ENCODE measurements around the gene ZBTB9. TPM values are rescaled to one million over a fixed set of nuclear protein-coding genes. Genes with fewer than 3 reads are reported as not detected.

The ZBTB9 gene
- total and polyA plus RNA-seq, 3 experiments from 2014 or later = 9.1 to 16.5 (median 16.4) TPM

- no peaks in the 10 kb centered on the region for H3K4me1 ChIP-seq (ENCODE audit: insufficient read depth, low read length)
- peak in 1 of 5 donors; percentile 22 for DNase-seq
- Mint-ChIP-seq H3K27ac (peak overlapping the region in 6 of 8 donors; percentile 52 to 92 (median 65)), H3K36me3 (peaks cover 3 to 87% (median 16%) of the 10 kb centered on the region in 3 donors), H3K27me3 (no peaks in the 10 kb centered on the region), H3K4me3 (no peak overlapping the region), H3K4me1 (peaks cover 0 to 6% (median 0%) of the 10 kb centered on the region in 3 donors), H3K9me3 (no peaks in the 10 kb centered on the region)
- ChIA-PET POLR2A (no interaction called here), CTCF (no interaction called here)
- H3K36me3 ChIP-seq (ENCODE audit: insufficient read depth, low read length) = peaks cover 27% of the 10 kb centered on the region
- no peaks in the 10 kb centered on the region for H3K9me3 ChIP-seq (ENCODE audit: low read length)
- H3K27ac ChIP-seq (ENCODE audit: low read depth, low read length) = no peak overlapping the region
- no peaks in the 10 kb centered on the region for H3K27me3 ChIP-seq (ENCODE audit: insufficient read depth, low read length, poor library complexity, severe bottlenecking)
- H3K4me3 ChIP-seq (ENCODE audit: low read length) = no peak overlapping the region
Measured at GRCh38 chr6:33439956-33440648, 14.3 kb upstream of the ZBTB9 start.

DNA sequence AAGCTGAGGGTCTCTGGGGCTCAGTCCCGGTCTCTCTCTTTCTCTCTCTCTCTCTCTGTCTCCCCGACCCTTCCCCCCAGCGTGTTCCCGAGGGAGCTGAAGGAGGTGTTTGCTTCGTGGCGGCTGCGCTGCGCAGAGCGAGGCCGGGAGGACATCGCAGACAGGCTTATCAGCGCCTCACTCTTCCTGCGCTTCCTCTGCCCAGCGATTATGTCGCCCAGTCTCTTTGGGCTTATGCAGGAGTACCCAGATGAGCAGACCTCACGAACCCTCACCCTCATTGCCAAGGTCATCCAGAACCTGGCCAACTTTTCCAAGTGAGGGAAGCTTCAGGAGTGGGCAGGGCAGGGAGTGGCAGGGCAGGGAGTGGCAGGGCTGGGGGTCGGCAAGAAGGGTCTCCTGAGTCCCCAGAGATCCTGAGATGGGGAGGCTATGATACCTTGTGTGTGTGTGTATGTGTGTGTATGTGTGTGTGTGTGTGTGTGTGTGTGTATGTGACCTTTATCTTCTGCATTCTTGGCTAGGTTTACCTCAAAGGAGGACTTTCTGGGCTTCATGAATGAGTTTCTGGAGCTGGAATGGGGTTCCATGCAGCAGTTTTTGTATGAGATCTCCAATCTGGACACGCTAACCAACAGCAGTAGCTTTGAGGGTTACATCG lies 13.6 kb upstream of the ZBTB9 start:
- peak overlapping the region in 3 of 8 donors; percentile 60 to 92 (median 66) for H3K27ac Mint-ChIP-seq

GRCh38 chr6:33441457-33441856 lies 12.9 kb upstream of the ZBTB9 start:
- H3K27me3 ChIP-seq (ENCODE audit: insufficient read depth, low read length, poor library complexity, severe bottlenecking) = no peaks in the 10 kb centered on the region
- DNase-seq = peak in 1 of 5 donors; percentile 31
- H3K4me3 Mint-ChIP-seq = no peak overlapping the region
- no peaks in the 10 kb centered on the region for H3K27me3 Mint-ChIP-seq
- POLR2A ChIA-PET = interaction anchor here (0.9 kb wide), 1 partner anchor 11 kb away, joined by 3 read pairs; no protein-coding TSS in a partner anchor
- no peaks in the 10 kb centered on the region for H3K9me3 ChIP-seq (ENCODE audit: low read length)
- no peaks in the 10 kb centered on the region for H3K4me1 ChIP-seq (ENCODE audit: insufficient read depth, low read length)
- H3K36me3 Mint-ChIP-seq = peaks cover 3 to 83% (median 20%) of the 10 kb centered on the region in 3 donors
- H3K4me3 ChIP-seq (ENCODE audit: low read length) = no peak overlapping the region
- H3K4me1 Mint-ChIP-seq = peaks cover 0 to 6% (median 0%) of the 10 kb centered on the region in 3 donors
- CTCF ChIA-PET = interaction anchor here (0.9 kb wide), 1 partner anchor 15 kb away, joined by 5 read pairs; no protein-coding TSS in a partner anchor
- H3K27ac ChIP-seq (ENCODE audit: low read depth, low read length) = no peak overlapping the region
- peak overlapping the region in 3 of 8 donors; percentile 1 to 66 (median 35) for H3K27ac Mint-ChIP-seq
- peaks cover 27% of the 10 kb centered on the region for H3K36me3 ChIP-seq (ENCODE audit: insufficient read depth, low read length)
- H3K9me3 Mint-ChIP-seq = no peaks in the 10 kb centered on the region

More for the DNA sequence above, 13.6 kb upstream of the ZBTB9 start:
- peaks cover 0 to 6% (median 0%) of the 10 kb centered on the region in 3 donors for H3K4me1 Mint-ChIP-seq
- H3K9me3 ChIP-seq (ENCODE audit: low read length) = no peaks in the 10 kb centered on the region
- H3K9me3 Mint-ChIP-seq = no peaks in the 10 kb centered on the region
- no peak overlapping the region for H3K4me3 Mint-ChIP-seq
- no peak overlapping the region for H3K4me3 ChIP-seq (ENCODE audit: low read length)
- H3K36me3 ChIP-seq (ENCODE audit: insufficient read depth, low read length) = peaks cover 27% of the 10 kb centered on the region
- peaks cover 3 to 83% (median 17%) of the 10 kb centered on the region in 3 donors for H3K36me3 Mint-ChIP-seq
- POLR2A ChIA-PET = interaction anchor here (0.9 kb wide), 1 partner anchor 10 kb away, joined by 3 read pairs; no protein-coding TSS in a partner anchor
- no peaks in the 10 kb centered on the region for H3K27me3 Mint-ChIP-seq
- H3K27me3 ChIP-seq (ENCODE audit: insufficient read depth, low read length, poor library complexity, severe bottlenecking) = no peaks in the 10 kb centered on the region
- CTCF ChIA-PET = interaction anchor here (0.9 kb wide), 1 partner anchor 15 kb away, joined by 5 read pairs; no protein-coding TSS in a partner anchor
- no peak overlapping the region for H3K27ac ChIP-seq (ENCODE audit: low read depth, low read length)
- DNase-seq = peak in 1 of 5 donors; percentile 40
- H3K4me1 ChIP-seq (ENCODE audit: insufficient read depth, low read length) = no peaks in the 10 kb centered on the region

GRCh38 chr6:33442283-33442682 lies 12.1 kb upstream of the ZBTB9 start:
- H3K36me3 Mint-ChIP-seq = peaks cover 2 to 82% (median 16%) of the 10 kb centered on the region in 3 donors
- no peak overlapping the region for H3K27ac ChIP-seq (ENCODE audit: low read depth, low read length)
- POLR2A ChIA-PET = no interaction called here
- H3K4me1 Mint-ChIP-seq = peaks cover 0 to 6% (median 0%) of the 10 kb centered on the region in 3 donors
- H3K4me3 Mint-ChIP-seq = no peak overlapping the region
- H3K9me3 ChIP-seq (ENCODE audit: low read length) = no peaks in the 10 kb centered on the region
- CTCF ChIA-PET = no interaction called here
- no peaks in the 10 kb centered on the region for H3K4me1 ChIP-seq (ENCODE audit: insufficient read depth, low read length)
- peak in 1 of 5 donors; percentile 14 for DNase-seq
- no peaks in the 10 kb centered on the region for H3K27me3 ChIP-seq (ENCODE audit: insufficient read depth, low read length, poor library complexity, severe bottlenecking)
- H3K36me3 ChIP-seq (ENCODE audit: insufficient read depth, low read length) = peaks cover 25% of the 10 kb centered on the region
- no peak overlapping the region for H3K4me3 ChIP-seq (ENCODE audit: low read length)
- H3K27me3 Mint-ChIP-seq = no peaks in the 10 kb centered on the region
- peak overlapping the region in 3 of 8 donors; percentile 20 to 81 (median 37) for H3K27ac Mint-ChIP-seq
- H3K9me3 Mint-ChIP-seq = no peaks in the 10 kb centered on the region

GRCh38 chr6:33443025-33443424 lies 11.4 kb upstream of the ZBTB9 start:
- no peaks in the 10 kb centered on the region for H3K27me3 Mint-ChIP-seq
- Histone ChIP-seq H3K27ac (ENCODE audit: low read depth, low read length) (no peak overlapping the region), H3K4me3 (ENCODE audit: low read length) (no peak overlapping the region), H3K36me3 (ENCODE audit: insufficient read depth, low read length) (peaks cover 21% of the 10 kb centered on the region), H3K27me3 (ENCODE audit: insufficient read depth, low read length, poor library complexity, severe bottlenecking) (no peaks in the 10 kb centered on the region), H3K4me1 (ENCODE audit: insufficient read depth, low read length) (no peaks in the 10 kb centered on the region), H3K9me3 (ENCODE audit: low read length) (no peaks in the 10 kb centered on the region)
- CTCF ChIA-PET = no interaction called here
- peak in 1 of 5 donors; percentile 40 for DNase-seq
- peaks cover 0 to 81% (median 19%) of the 10 kb centered on the region in 3 donors for H3K36me3 Mint-ChIP-seq
- POLR2A ChIA-PET = no interaction called here
- no peak overlapping the region for H3K27ac Mint-ChIP-seq
- peaks cover 0 to 1% (median 0%) of the 10 kb centered on the region in 5 donors for H3K9me3 Mint-ChIP-seq
- H3K4me3 Mint-ChIP-seq = no peak overlapping the region
- peaks cover 0 to 6% (median 3%) of the 10 kb centered on the region in 3 donors for H3K4me1 Mint-ChIP-seq

- Mint-ChIP-seq H3K9me3 (peaks cover 0 to 1% (median 0%) of the 10 kb centered on the region in 5 donors), H3K27ac (peak overlapping the region in 3 of 8 donors; percentile 55 to 79 (median 61)), H3K27me3 (no peaks in the 10 kb centered on the region), H3K36me3 (peaks cover 0 to 82% (median 19%) of the 10 kb centered on the region in 3 donors), H3K4me3 (no peak overlapping the region), H3K4me1 (peaks cover 0 to 6% (median 6%) of the 10 kb centered on the region in 3 donors)
- H3K9me3 ChIP-seq (ENCODE audit: low read length) = no peaks in the 10 kb centered on the region
- ChIA-PET CTCF (no interaction called here), POLR2A (no interaction called here)
- no peaks in the 10 kb centered on the region for H3K27me3 ChIP-seq (ENCODE audit: insufficient read depth, low read length, poor library complexity, severe bottlenecking)
- H3K4me1 ChIP-seq (ENCODE audit: insufficient read depth, low read length) = no peaks in the 10 kb centered on the region
- no peak overlapping the region for H3K4me3 ChIP-seq (ENCODE audit: low read length)
- no peak overlapping the region for H3K27ac ChIP-seq (ENCODE audit: low read depth, low read length)
- peak in 1 of 5 donors; percentile 16 for DNase-seq
- H3K36me3 ChIP-seq (ENCODE audit: insufficient read depth, low read length) = peaks cover 13% of the 10 kb centered on the region
Measured at GRCh38 chr6:33443619-33444504, 10.5 kb upstream of the ZBTB9 start.

DNA sequence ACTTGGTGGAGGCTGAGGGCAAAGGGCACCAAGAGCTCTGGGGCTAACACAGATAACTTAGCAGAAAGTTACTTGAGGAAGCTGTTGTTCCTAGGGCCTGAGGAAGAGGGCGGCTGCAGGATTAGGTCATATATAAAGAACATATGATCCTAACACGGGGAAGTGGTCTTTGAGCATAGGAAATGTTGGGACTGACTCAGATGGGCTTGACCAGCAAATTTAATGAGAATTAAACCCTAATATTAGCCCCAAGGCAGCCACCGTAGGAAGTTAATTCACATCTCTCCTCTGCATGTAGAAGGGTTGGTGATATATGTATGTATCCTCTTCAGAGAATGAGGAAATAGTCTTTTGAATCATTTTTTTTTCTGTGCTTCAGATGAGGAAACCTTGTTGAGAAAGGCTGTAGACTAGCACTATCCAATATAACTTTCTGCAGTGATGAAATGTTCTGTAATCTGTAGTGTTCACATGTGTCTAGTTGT lies 9.2 kb upstream of the ZBTB9 start:
- H3K36me3 Mint-ChIP-seq = peaks cover 0 to 79% (median 12%) of the 10 kb centered on the region in 3 donors
- H3K4me3 ChIP-seq (ENCODE audit: low read length) = no peak overlapping the region
- no peak overlapping the region for H3K4me3 Mint-ChIP-seq
- H3K27me3 Mint-ChIP-seq = no peaks in the 10 kb centered on the region
- peaks cover 0 to 1% (median 0%) of the 10 kb centered on the region in 5 donors for H3K9me3 Mint-ChIP-seq
- no peaks in the 10 kb centered on the region for H3K9me3 ChIP-seq (ENCODE audit: low read length)
- H3K27me3 ChIP-seq (ENCODE audit: insufficient read depth, low read length, poor library complexity, severe bottlenecking) = no peaks in the 10 kb centered on the region
- ChIA-PET POLR2A (no interaction called here), CTCF (no interaction called here)
- H3K4me1 Mint-ChIP-seq = peaks cover 0 to 6% (median 0%) of the 10 kb centered on the region in 3 donors
- no peaks in the 10 kb centered on the region for H3K4me1 ChIP-seq (ENCODE audit: insufficient read depth, low read length)
- H3K27ac Mint-ChIP-seq = peak overlapping the region in 4 of 8 donors; percentile 16 to 64 (median 48)
- no peak overlapping the region for H3K27ac ChIP-seq (ENCODE audit: low read depth, low read length)
- peaks cover 10% of the 10 kb centered on the region for H3K36me3 ChIP-seq (ENCODE audit: insufficient read depth, low read length)
- DNase-seq = no peak
